HG03097 (cell line): ENCODE measurements around the gene SMYD3.
"Not testable (repeated sequence)": the region's sequence is repeated elsewhere in the genome, so short reads cannot be mapped to it uniquely, and the experiment has no call there.

Source experiments
- ATAC-seq: cut with Tn5 transposase; IDR thresholded peaks from one replicate; pipeline ENCODE4 v1.9.1; 2021; ENCODE audit not compliant: unreplicated experiment, low FRiP score

SMYD3 gene

DNA sequence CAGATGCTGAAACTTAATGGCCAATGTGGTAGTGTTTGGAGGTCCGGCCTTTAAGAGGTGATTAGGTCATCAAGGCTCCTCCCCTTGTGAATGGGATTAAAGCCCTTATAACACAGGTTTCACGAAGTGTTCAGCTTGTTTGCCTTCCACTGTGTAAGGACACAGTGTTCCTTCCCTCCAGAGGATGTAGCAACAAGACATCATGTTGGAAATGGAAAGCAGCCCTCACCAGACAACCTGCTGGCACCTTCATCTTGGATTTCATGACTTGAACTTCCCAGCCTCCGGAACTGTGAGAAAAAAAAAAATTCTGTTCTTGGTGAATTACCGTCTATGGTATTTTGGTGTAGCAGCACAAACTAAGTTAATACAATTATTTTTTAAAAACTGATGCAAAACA, 738.5 kb downstream of the SMYD3 start:
- ATAC-seq: no peak

DNA sequence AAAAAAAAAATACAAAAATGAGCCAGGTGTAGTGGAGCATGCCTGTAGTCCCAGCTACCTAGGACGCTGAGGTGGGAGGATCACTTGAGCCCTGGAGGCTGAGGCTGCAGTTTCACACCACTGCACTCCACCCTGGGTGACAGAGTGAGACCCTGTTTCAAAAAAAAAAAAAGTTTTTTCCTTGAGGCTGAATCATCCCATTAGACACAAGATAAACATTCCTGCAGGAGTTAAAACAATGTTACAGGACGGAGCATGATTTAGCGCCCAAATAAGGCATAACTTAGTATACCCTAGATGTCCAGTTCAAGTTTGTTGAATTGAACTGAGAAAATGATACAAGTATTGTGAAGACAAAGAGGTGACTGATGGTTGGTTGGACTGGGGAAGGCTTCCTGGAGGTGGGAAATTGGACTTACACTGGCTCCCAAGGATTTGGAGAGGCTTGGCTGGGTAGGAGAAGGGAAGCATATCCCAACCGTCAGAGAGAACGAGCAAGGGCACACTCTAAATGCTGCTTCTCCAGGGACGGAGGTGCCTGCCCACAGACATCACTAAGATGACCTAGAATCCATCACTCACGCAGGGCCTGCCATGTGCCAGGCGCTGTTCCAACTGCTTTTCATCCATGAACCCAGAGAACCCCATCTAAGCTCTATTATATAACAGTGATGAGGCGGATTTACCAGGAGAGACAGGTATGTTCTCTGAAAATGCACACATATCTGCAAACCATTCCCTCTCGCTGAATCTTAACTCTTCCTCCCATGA, 741.7 kb downstream of the SMYD3 start:
- no peak for ATAC-seq

DNA sequence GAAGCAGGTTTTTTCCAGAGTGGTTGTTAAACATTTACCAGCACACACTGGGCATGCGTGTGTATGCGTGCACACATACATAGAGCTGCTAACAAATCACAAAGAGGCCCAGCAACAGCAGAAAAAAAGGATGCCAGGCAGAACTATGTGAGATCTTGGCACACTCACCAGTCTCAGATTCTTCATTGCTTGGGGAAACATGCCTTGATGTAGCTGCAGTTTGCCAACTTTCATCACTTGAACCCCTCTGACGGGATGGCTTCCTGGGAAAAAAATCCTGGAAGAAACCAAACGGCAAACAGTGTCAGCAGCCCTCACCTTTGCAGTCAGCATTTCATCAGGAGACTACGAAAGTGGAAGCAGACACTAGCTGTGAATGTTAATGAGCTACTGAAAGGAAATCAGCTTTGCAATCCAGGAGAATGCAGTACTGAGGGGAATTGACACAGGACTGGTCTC, 743.2 kb downstream of the SMYD3 start:
- ATAC-seq: no peak

DNA sequence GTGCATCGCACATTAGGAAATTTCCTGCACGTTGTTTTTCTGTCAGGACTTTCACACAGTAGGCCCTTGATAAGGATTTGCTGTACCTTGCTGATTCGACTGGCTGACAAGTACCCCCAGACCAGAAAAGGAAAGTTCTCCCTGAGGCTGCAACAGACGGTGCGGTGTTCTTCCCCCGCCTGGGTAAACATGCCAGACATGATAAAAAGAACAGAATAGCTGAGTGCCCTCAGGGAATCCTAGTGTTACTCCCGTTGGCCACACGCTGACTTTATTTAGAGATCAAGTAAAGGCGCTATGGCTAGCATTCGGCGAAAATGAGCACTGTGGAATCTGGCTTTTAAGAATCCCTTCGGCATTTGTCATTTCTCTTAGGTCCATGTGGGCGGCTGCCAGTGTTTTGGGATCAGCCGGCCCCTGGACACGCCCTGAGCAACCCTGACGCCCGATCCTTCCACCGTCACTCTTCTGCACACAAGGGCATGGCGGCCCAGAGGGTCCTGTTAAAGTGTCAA, 744.6 kb downstream of the SMYD3 start:
- no peak for ATAC-seq

DNA sequence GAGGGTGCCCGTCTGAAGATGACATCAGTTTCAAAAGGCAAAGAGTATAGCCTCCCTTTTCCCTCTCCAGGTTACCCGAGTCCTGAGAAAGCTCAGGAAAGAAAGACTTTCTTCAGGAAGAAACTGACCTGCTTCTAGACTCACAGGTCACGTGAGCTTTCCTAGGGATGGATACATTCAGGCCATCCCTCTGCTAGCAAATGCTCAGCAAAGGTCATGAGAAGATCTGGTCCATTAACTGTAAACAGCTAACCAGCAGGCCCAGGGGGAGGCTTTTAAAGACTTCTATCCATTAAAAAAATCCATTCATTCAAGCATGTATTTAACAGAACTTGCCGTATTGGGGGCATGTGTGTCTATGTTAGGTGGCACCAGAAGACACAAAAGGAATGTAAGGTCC, 746.8 kb downstream of the SMYD3 start:
- no peak for ATAC-seq

DNA sequence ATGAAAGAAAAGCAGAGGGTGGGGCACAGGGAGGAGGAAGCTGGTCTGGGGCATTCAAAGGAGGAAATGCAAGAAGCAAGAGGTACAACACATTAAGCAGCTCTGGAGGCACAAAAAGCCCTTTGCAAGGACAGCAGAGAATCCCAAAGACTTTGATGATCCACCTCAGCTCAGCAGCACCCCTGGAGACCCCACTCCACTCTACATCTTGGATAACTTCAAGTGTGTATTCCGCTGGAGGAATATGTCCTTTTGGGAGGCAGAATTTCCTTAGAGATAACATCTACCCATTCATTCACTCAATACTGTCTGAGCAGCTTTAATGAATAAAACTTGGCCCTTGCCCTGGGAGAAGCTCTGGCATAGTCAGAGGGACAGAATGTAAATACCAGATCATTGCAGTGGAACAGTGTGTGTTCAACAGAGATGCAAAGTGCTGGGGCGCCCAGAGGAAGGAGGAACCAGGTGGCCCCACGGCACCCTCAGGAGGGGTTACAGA, 752.6 kb downstream of the SMYD3 start:
- ATAC-seq: no peak

DNA sequence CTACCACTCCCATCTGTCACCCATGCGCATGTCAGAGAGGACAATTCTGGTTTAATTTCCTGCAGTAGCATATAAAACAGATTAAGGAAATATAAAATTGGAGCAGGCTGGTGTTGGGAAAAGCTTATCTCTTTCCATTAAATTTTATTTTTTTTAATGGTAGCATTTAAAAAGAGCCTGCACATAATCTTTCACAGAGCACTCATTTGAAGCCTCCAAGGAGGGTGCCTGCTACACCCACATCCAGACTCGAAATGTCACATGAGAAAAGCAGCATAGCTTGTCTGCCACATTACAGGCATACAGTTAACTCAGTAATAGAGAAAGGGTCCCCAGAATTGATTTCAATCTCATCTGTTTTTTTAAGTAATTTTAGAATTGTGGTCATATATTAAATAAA, 753.3 kb downstream of the SMYD3 start:
- ATAC-seq: no peak

DNA sequence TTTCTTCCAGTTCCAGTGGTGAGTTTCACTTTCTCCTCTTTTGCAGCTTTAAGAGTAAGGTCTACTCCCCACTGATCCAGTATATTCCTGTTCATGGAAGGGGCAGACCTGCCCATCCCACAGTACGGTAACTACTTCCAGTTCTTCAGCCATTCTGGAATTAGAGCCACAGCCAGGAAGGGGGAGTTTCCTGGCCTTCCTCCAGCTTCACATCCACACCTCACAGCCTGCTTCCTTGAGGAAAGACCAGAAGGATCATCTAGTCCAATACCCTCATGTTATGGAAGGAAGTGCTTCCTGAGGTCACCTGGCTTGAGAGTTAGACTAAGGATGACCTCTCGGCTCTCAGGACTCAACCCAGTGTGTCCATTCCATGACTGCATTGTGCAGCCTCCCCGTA, 754.5 kb downstream of the SMYD3 start:
- ATAC-seq: no peak

DNA sequence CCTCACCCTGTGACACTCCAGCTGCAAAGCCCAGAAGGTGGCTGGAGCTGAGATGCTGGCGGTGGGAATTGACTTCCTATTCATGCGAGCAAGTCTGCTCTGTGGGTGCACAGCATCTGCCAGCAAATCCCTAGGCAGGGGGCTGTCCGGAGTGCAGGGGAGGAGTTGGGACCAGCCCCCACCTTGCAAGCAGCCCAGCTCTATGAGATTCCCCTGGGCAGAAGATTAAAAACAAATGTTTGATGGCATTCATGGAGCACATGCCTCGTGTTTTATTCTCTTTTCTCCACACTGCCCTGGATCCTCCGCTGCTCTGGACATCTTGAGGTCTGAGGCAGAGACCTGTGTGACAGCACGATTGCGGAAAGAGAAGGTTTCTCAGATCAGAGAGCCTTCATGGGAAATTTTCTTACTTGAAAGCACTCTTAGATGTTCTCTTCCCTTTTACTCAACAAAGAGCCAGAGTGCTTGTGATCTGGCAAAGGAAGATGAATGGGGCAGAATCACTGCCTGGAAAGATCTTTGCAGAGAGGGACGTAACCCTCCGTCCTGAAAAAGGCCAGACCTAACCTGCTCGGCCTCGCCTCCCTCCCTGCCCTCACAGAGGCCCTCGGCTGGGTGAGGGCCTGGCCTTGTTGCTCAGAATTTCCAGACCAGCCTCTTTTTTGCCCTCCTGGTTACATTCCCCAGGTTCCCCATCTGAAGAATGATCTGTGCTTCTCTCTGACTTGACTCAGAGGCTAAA, 755.2 kb downstream of the SMYD3 start:
- ATAC-seq: no peak

DNA sequence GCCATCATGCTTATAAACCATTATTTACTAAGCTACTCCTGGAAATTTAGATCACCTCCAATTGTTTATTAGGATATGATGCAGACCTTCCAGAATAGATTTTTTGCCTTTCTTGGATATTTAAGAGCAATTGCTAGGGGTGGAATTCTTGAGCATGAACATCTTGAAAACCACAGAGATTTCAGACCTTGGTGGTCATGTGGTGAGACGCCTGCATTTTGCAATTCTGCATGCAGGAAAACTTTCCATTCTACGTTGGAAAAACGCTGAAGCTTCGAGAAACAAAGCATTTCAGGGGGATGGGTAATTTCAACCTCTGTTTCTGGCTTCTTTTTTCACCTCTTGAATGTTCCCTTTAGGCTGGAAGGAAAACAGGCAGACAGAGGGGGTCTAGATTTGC, 756.0 kb downstream of the SMYD3 start:
- no peak for ATAC-seq

DNA sequence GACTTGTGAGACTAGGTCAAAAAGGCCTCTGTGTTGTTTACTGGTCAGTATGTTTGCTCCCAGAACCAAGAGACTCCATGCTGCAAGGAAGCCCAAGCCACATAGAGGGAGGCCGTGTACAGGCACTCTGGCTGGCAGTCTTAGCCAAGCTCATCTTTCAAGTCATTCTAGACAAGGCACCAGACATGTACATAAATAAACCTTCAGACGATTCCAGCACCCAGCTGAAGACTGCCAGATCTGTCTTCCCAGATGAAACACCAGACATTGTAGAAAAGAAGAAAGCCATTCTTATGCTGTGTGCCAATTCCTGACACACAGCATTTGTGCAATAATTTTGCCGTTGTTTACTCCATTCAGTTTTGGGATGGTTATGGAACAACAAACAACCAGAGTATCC, 756.8 kb downstream of the SMYD3 start:
- no peak for ATAC-seq

DNA sequence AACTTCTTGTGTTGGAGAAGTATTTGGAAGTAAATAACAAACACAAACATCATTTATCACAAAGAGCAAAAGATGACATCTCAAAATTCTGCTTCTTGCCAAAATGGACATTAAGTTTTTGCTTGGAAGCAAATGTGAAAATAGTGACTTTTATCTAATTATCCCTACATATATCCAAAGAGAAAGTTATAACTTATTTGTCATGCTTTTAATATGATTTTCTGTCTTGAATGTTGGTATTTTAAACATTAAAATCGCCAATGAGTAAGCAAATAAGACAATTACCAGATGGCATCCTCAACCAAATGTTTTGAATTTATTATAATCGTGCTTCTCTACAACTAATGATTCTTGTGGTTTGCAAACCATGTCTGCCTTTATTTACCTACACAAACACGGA, 758.0 kb downstream of the SMYD3 start:
- ATAC-seq: no peak

DNA sequence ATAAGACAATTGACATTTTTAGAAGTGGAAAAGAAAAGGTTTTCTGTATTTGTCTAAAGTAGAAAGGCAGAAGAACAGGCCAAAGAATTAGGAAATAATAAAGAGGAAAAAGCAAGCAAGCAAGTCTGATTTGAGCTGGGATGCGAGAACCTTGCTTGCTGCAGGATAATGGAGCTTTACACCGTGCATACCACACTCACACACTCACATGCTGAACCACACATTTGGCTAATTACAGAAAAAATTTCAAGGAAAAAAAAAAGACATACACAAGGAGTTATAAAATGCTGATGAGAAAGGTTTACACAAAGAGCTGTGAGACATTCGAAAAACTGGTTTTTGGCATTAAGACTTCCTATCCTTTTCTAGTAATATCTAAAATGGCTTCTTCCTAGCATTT, 758.4 kb downstream of the SMYD3 start:
- ATAC-seq: no peak

DNA sequence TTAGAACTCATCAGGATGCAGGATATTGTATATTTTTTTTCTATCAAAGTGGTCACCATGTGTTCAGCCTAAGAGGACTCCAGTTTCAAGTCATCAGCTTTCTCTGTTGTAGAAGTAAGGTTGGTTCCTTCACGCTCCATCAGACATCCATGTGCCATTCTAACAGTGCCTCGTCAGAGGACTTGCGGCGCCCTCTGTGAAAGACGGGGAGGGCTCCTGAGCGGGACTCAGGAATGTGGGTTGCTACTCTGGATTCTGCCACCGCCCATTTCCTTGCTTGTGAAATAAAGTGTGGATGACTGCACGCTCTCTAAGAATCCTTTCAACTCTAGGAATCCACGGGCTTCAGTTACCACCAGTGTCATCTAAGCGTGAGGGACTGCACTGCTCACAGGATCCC, 758.8 kb downstream of the SMYD3 start:
- no peak for ATAC-seq

DNA sequence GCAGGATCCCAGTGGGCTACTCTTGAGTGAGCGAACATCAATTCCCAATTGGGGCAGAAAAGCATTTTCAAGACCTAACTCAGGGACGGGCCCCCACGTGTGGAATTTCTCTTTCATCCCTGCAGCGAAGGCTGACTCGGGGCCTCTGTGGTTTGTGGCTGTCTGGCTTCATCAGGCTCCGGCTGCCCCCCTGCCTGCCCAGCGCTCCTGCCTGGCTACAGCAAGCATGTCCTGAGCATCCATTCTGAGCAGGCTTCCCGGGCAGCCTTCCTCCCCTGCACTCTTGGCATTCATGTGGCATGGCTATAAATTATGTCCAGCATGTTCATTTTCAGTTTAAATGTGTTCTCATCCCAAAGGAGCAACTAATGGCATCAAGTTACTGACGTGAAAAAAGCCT, 764.2 kb downstream of the SMYD3 start:
- no peak for ATAC-seq

DNA sequence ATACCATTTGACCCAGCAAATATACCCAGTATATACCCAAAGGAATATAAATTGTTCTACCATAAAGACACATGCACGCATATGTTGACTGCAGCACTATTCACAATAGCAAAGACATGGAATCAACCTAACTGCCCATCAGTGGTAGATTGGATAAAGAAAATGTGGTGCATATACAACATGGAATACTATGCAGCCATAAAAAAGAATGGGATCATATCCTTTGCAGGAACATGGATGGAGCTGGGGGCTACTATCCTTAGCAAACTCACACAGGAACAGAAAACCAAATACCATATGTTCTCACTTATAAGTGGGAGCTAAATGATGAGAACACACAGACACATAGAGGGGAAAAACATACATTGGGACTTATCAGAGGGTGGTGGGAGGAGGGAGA, 766.7 kb downstream of the SMYD3 start:
- not testable (repeated sequence) for ATAC-seq

DNA sequence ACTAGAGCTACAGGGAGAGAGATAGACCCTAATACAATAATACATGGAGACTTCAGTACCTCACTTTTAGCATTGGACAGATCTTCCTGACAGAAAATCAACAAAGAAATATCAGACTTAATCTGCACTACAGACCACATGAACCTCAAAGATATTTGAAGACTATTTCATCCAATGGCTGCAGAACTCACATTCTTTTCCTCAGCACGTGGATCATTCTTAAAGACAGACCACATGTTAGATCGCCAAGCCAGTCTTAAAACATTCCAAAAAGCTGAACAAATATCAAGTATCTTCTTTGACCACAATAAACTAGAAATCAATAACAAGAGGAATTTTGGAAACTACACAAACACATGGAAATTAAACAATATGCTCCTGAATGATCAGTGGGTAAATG, 776.3 kb downstream of the SMYD3 start:
- ATAC-seq: no peak

DNA sequence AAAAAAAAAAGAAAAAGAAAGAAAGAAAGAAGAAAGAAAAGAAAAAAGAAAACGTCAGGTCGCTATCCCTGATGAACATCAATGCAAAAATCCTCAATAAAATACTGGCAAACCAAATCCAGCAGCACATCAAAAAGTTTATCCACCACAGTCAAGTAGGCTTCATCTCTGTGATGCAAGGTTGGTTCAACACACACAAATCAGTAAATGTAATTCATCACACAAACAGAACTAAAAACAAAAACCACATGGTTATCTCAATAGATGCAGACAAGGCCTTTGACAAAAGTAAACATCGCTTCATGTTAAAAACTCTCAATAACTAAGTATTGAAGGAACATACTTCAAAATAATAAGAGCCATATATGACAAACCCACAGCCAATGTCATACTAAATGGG, 779.0 kb downstream of the SMYD3 start:
- ATAC-seq: not testable (repeated sequence)

DNA sequence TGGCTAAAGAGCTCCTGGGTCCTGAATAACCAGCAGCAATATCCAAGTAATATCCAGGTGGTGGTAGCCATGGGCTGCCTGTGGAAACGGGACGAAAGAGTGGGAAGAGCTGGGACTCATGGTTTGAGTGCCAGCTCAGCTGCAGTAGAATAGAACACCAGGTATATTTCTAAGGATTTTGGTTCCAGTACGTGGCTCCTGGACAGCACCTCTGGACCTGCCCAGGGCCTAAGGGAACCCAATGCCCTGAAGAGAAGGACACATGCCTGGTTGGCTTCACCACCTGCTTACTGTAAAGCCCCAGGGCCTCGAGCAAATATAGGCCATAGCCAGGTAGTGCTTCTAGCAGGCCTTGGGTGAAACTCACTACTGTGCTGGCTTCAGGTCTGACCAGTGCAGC, 785.6 kb downstream of the SMYD3 start:
- ATAC-seq: no peak

DNA sequence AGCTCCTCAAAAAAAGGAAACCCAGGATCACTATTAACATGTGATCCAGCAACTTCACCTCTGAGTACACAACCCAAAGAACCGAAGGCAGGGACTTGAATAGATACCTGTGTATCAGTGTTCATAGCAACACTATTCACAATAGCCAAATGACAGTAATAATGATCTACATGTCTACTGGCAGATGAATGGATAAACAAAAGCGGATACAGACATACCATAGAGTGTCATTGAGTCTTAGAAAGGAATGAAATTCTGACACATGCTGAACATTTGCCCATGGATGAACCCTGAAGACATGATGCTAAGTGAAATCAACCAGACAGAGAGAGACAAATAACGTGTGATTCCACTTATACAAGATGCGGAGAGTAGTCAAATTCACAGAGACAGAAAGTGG, 788.1 kb downstream of the SMYD3 start:
- no peak for ATAC-seq

DNA sequence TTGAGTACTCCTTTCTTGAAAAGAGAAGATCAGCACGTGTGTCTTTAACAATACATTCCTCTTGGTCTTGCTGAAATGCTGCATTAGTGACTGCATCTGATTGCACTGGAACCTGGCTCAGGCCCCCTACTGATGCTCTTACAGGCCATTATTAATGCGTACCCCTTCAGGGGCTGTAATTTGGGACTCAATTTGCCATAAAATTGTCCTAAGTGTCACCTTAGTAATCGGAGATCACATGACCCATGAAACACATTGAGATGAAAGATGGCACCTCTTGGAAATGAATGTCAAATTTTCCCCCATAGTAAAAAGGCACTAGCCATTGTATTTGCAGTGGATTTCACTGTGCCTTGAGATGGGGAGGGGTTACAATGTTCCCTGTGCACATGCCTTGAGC, 789.0 kb downstream of the SMYD3 start:
- ATAC-seq: no peak

DNA sequence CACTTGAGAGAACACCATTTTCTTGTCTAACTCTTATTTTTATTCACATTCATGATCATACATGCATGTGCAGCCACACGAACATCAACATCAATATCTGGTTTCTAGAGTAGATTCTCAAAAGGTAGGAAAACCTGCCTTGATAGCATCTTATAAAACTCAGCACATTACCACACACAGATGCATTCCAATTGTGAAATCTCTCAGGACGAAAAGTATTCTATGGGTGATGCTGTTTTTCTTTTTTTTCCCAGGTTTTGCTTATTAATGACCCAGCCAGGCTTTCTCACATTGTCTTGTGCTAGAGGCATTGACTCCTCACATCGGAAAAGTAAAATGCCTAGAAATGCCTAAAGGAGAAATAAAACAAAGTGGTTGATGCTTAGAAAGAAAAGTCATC, 789.5 kb downstream of the SMYD3 start:
- ATAC-seq: no peak
